DOHH2 (cell line): ENCODE measurements around the gene ZNF385B.

ENCODE experiments used
- H3F3A ChIP-seq: fragments of 200-600 bp; sonication (generic), shearing (Covaris generic); 2 replicates; pipeline ENCODE4 v1.6.0; 2016; ENCODE audit warnings: antibody characterized with exemption, mild to moderate bottlenecking; ENCODE audit not compliant: control insufficient read depth, insufficient read depth
- H3K27ac ChIP-seq: fragments of 200-600 bp; sonication (generic); 2 replicates; pipeline ENCODE4 v1.5.1; 2014; ENCODE audit warnings: low read depth, mild to moderate bottlenecking, low read length, moderate library complexity
- H3K27me3 ChIP-seq: fragments of 200-600 bp; sonication (generic); 2 replicates; pipeline ENCODE4 v1.6.1; 2014; ENCODE audit warnings: mild to moderate bottlenecking, low read length, mixed read lengths; ENCODE audit not compliant: control insufficient read depth
- H3K36me3 ChIP-seq: fragments of 200-600 bp; sonication (generic); 2 replicates; pipeline ENCODE4 v1.6.1; 2014; ENCODE audit warnings: mild to moderate bottlenecking, low read length, moderate library complexity, mixed read lengths; ENCODE audit not compliant: control insufficient read depth
- H3K4me1 ChIP-seq: fragments of 200-600 bp; sonication (generic); 2 replicates; pipeline ENCODE4 v1.6.1; 2014; ENCODE audit warnings: mild to moderate bottlenecking, low read length, mixed read lengths; ENCODE audit not compliant: control insufficient read depth
- H3K4me2 ChIP-seq: fragments of 200-600 bp; sonication (generic); 2 replicates; pipeline ENCODE4 v1.6.0; 2014; ENCODE audit warnings: mild to moderate bottlenecking, low read length, moderate library complexity
- H3K4me3 ChIP-seq: fragments of 200-600 bp; sonication (generic); 2 replicates; pipeline ENCODE4 v1.5.1; 2014; ENCODE audit warnings: mild to moderate bottlenecking, low read length, mixed read lengths
- H3K79me2 ChIP-seq: fragments of 200-600 bp; sonication (generic); 2 replicates; pipeline ENCODE4 v1.6.1; 2014; ENCODE audit warnings: mild to moderate bottlenecking, low read length, mixed read lengths; ENCODE audit not compliant: control insufficient read depth
- H3K9me2 ChIP-seq: fragments of 200-600 bp; sonication (generic); replicated peaks from 2 replicates; pipeline ENCODE4 v1.6.1; 2014; ENCODE audit warnings: mild to moderate bottlenecking, low read length, mixed read lengths; ENCODE audit not compliant: control insufficient read depth
- H3K9me3 ChIP-seq: fragments of 200-600 bp; sonication (generic); 2 replicates; pipeline ENCODE4 v1.6.1; 2014; ENCODE audit warnings: antibody characterized with exemption, low read length, mixed read lengths; ENCODE audit not compliant: control insufficient read depth, insufficient read depth
- H4K20me1 ChIP-seq: fragments of 200-600 bp; sonication (generic); 2 replicates; pipeline ENCODE4 v1.6.0; 2014; ENCODE audit warnings: low read depth, mild to moderate bottlenecking, antibody characterized with exemption, low read length, moderate library complexity; ENCODE audit not compliant: control insufficient read depth, insufficient read depth
- EZH2phosphoT487 ChIP-seq: fragments of 200-600 bp; sonication (generic); IDR thresholded peaks from 2 replicates; pipeline ENCODE4 v1.6.1; 2017; ENCODE audit warnings: borderline replicate concordance, mild to moderate bottlenecking, antibody characterized with exemption, low read length, moderate library complexity, mixed read lengths
- TF ChIP-seq, protein P1 (sequence below): fragments of 200-600 bp; sonication (generic); IDR thresholded peaks from one replicate; pipeline ENCODE4 v1.5.1; 2014; ENCODE audit warnings: antibody characterized with exemption, mild to moderate bottlenecking, low read depth, low read length; ENCODE audit not compliant: poor library complexity, severe bottlenecking

ZNF385B gene

DNA sequence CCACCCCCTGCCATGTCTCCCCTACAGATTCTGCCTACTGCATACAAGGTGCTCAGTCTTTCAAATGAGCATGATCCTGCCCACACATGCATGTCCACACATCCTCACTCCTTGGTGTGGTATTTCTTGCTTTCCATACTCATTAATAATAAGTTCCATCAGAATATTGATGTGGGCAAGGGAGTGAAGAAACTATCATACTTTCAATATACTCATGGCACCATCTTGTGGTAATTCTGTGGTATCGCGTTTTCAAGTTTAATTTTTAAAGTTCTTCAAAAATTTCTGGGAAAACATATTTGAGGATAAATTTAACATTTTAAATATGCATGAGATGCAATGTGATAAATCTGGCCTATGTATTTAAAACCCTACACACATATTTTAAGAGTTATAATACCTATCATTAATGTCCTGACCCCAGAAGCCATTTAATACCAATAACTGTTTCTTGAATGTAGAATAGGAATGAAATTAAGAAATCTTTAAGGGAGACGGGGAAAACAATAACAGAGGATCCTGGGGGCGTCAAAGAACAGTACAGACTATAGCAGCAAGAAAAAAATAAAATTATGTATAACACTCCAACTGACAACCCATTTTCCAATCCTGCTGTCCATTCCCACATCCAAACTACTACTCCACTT is 110.1 kb downstream of the ZNF385B start:
- no peaks in the 10 kb centered on the region for H3K9me2 ChIP-seq

DNA sequence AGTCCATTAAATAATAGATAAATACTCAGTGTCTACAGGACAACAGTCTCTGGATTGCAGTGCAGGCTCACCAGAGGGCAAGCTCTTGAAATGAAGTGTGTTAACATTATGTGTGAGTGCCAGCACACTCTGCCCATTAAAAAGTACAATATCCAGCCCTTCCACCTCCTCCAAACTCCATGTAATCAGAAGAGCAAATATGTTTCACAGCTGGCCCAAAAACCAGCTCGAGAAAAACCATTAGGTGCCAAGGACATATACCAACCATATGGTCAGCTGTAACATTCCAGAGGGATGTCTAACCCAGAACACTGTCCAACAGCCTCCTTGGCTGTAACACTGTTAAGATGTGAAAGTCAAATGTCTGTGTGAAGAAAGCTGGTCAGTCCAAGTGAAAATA is 112.2 kb downstream of the ZNF385B start:
- H3F3A ChIP-seq, result no peaks in the 10 kb centered on the region
- TF ChIP-seq, protein P1, sequence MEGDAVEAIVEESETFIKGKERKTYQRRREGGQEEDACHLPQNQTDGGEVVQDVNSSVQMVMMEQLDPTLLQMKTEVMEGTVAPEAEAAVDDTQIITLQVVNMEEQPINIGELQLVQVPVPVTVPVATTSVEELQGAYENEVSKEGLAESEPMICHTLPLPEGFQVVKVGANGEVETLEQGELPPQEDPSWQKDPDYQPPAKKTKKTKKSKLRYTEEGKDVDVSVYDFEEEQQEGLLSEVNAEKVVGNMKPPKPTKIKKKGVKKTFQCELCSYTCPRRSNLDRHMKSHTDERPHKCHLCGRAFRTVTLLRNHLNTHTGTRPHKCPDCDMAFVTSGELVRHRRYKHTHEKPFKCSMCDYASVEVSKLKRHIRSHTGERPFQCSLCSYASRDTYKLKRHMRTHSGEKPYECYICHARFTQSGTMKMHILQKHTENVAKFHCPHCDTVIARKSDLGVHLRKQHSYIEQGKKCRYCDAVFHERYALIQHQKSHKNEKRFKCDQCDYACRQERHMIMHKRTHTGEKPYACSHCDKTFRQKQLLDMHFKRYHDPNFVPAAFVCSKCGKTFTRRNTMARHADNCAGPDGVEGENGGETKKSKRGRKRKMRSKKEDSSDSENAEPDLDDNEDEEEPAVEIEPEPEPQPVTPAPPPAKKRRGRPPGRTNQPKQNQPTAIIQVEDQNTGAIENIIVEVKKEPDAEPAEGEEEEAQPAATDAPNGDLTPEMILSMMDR, result no peak
- TF ChIP-seq EZH2phosphoT487, result no peak
- H3K27me3 ChIP-seq, result no peaks in the 10 kb centered on the region
- no peaks in the 10 kb centered on the region for H3K79me2 ChIP-seq
- no peaks in the 10 kb centered on the region for H3K9me3 ChIP-seq
- no peak overlapping the region for H3K4me2 ChIP-seq
- no peaks in the 10 kb centered on the region for H3K4me1 ChIP-seq
- H3K4me3 ChIP-seq, result no peak overlapping the region
- H3K36me3 ChIP-seq, result no peaks in the 10 kb centered on the region
- H3K27ac ChIP-seq, result no peak overlapping the region
- H4K20me1 ChIP-seq, result no peaks in the 10 kb centered on the region
- no peaks in the 10 kb centered on the region for H3K9me2 ChIP-seq

More for the DNA sequence above, 110.1 kb downstream of the ZNF385B start:
- Histone ChIP-seq H3K79me2 (no peaks in the 10 kb centered on the region), H3F3A (no peaks in the 10 kb centered on the region), H3K36me3 (no peaks in the 10 kb centered on the region), H4K20me1 (no peaks in the 10 kb centered on the region), H3K4me2 (no peak overlapping the region), H3K27ac (no peak overlapping the region), H3K9me3 (no peaks in the 10 kb centered on the region), H3K27me3 (no peaks in the 10 kb centered on the region), H3K4me3 (no peak overlapping the region), H3K4me1 (no peaks in the 10 kb centered on the region)
- TF ChIP-seq, protein P1, result peak; percentile 68
- TF ChIP-seq EZH2phosphoT487, result no peak

DNA sequence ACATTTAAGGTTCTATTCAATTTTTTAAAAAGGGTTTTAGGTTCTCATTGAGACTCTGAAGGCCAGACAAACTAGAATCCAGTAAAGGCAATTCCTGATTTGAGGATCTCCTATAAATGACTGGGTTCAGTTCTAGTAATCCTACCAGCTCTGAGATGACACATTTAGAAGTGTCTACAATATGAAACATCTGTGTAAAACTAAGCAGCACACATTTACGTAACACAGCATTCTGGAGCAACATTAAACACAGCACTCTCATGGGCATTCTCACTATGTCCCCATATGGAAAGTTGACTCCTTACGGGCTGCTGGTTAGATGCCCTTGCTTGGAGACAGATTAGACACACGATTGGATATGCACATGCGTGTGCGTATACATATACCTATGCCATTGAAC is 114.4 kb downstream of the ZNF385B start:
- H3K9me3 ChIP-seq, result no peaks in the 10 kb centered on the region
- no peaks in the 10 kb centered on the region for H3K36me3 ChIP-seq
- H3K27me3 ChIP-seq, result no peaks in the 10 kb centered on the region
- no peak overlapping the region for H3K4me3 ChIP-seq
- H3K79me2 ChIP-seq, result no peaks in the 10 kb centered on the region
- no peak overlapping the region for H3K27ac ChIP-seq
- no peak overlapping the region for H3K4me2 ChIP-seq
- TF ChIP-seq, protein P1, result no peak
- no peak for TF ChIP-seq EZH2phosphoT487
- H3K9me2 ChIP-seq, result no peaks in the 10 kb centered on the region
- no peaks in the 10 kb centered on the region for H3K4me1 ChIP-seq
- no peaks in the 10 kb centered on the region for H3F3A ChIP-seq
- H4K20me1 ChIP-seq, result no peaks in the 10 kb centered on the region
